Chondrocyte (in vitro differentiated cells): ENCODE measurements around the gene SKAP1. TPM values are rescaled to one million over a fixed set of nuclear protein-coding genes. Genes with fewer than 3 reads are reported as not detected.
A peak's percentile ranks its signal among the peaks of the same experiment; 100 is the strongest.

Experiments
- DNase-seq: peaks from one replicate; pipeline ENCODE4 v3.0.0; 2021; ENCODE audit warnings: mixed read lengths, low spot score
- H3K27ac Mint-ChIP-seq: one replicate; pipeline ENCODE4 v1.8.0; 2021; ENCODE audit warnings: mild to moderate bottlenecking, moderate library complexity, mixed read lengths; ENCODE audit not compliant: unreplicated experiment
- H3K27me3 Mint-ChIP-seq: 2 replicates; pipeline ENCODE4 v1.8.0; 2021; ENCODE audit warnings: low read depth, mixed read lengths
- H3K36me3 Mint-ChIP-seq: 2 replicates; pipeline ENCODE4 v1.8.0; 2021; ENCODE audit warnings: low read depth, mixed read lengths
- H3K4me1 Mint-ChIP-seq: 2 replicates; pipeline ENCODE4 v1.8.0; 2021; ENCODE audit warnings: low read depth, mild to moderate bottlenecking, mixed read lengths
- H3K4me3 Mint-ChIP-seq: one replicate; pipeline ENCODE4 v1.8.0; 2021; ENCODE audit warnings: mild to moderate bottlenecking, moderate library complexity, mixed read lengths; ENCODE audit not compliant: unreplicated experiment
- H3K9me3 Mint-ChIP-seq: 2 replicates; pipeline ENCODE4 v1.8.0; 2021; ENCODE audit warnings: low read depth, mixed read lengths
- CTCF ChIP-seq: fragments of 200-600 bp; sonication (generic); IDR thresholded peaks from 2 replicates; pipeline ENCODE4 v1.5.0; 2021; ENCODE audit warnings: antibody characterized with exemption, mild to moderate bottlenecking, moderate library complexity
- total RNA-seq: library from RNA; stranded (reverse); gene quantifications from 3 replicates; pipeline ENCODE4 v1.2.1, GENCODE V29; 2021

SKAP1 gene
- total RNA-seq, 1 donor from 2014 or later = not detected

- TF ChIP-seq CTCF = no peak
These were observed 42.6 kb upstream of the SKAP1 start for GRCh38 chr17:48472411-48473281.

GRCh38 chr17:48471817-48472410, 41.9 kb upstream of the SKAP1 start:
- H3K27ac Mint-ChIP-seq = no peak overlapping the region
- H3K4me1 Mint-ChIP-seq = no peaks in the 10 kb centered on the region
- H3K27me3 Mint-ChIP-seq = peaks cover 47% of the 10 kb centered on the region
- H3K4me3 Mint-ChIP-seq = no peak overlapping the region
- no peak for DNase-seq
- no peak for TF ChIP-seq CTCF
- H3K36me3 Mint-ChIP-seq = no peaks in the 10 kb centered on the region
- H3K9me3 Mint-ChIP-seq = no peaks in the 10 kb centered on the region

More at GRCh38 chr17:48472411-48473281, 42.6 kb upstream of the SKAP1 start:
- Mint-ChIP-seq H3K27ac (no peak overlapping the region), H3K36me3 (no peaks in the 10 kb centered on the region), H3K9me3 (no peaks in the 10 kb centered on the region), H3K4me3 (no peak overlapping the region), H3K27me3 (peaks cover 49% of the 10 kb centered on the region), H3K4me1 (no peaks in the 10 kb centered on the region)
- DNase-seq = no peak

- Mint-ChIP-seq H3K27me3 (peaks cover 43% of the 10 kb centered on the region), H3K36me3 (no peaks in the 10 kb centered on the region), H3K9me3 (no peaks in the 10 kb centered on the region), H3K4me3 (no peak overlapping the region), H3K27ac (no peak overlapping the region), H3K4me1 (no peaks in the 10 kb centered on the region)
- TF ChIP-seq CTCF = peak; percentile 24
- DNase-seq = no peak
These were observed 40.5 kb upstream of the SKAP1 start for GRCh38 chr17:48470388-48471034.

GRCh38 chr17:48469227-48469626, 39.2 kb upstream of the SKAP1 start:
- no peak overlapping the region for H3K27ac Mint-ChIP-seq

More at GRCh38 chr17:48469227-48469626, 39.2 kb upstream of the SKAP1 start:
- Mint-ChIP-seq H3K27me3 (peaks cover 48% of the 10 kb centered on the region), H3K4me3 (no peak overlapping the region), H3K4me1 (no peaks in the 10 kb centered on the region), H3K36me3 (no peaks in the 10 kb centered on the region), H3K9me3 (no peaks in the 10 kb centered on the region)
- DNase-seq = no peak
- no peak for TF ChIP-seq CTCF
